NCI-H2227 treated with DMSO at 0.1 percent for 48 hours (cell line): ENCODE results near the gene KCNMB2.
"Not testable (repeated sequence)": the region's sequence is repeated elsewhere in the genome, so short reads cannot be mapped to it uniquely, and the experiment has no call there.

Experiments
- DNase-seq: peaks from one replicate; lab custom pipeline; 2025; lab: John Stamatoyannopoulos, UW

KCNMB2 gene

GRCh38 chr3:178822722-178823121, 286.5 kb downstream of the KCNMB2 start:
- no peak for DNase-seq

- DNase-seq, result no peak
These were observed 286.9 kb downstream of the KCNMB2 start for GRCh38 chr3:178823150-178823549.

GRCh38 chr3:178823591-178824246, 287.5 kb downstream of the KCNMB2 start:
- no peak for DNase-seq

GRCh38 chr3:178826435-178827123, 290.3 kb downstream of the KCNMB2 start:
- DNase-seq, result no peak

GRCh38 chr3:178827285-178827856, 291.1 kb downstream of the KCNMB2 start:
- no peak for DNase-seq

- DNase-seq, result no peak
These were observed 297.5 kb downstream of the KCNMB2 start for GRCh38 chr3:178833695-178834094.

GRCh38 chr3:178835033-178835432, 298.8 kb downstream of the KCNMB2 start:
- DNase-seq, result no peak

GRCh38 chr3:178837512-178837911, 301.3 kb downstream of the KCNMB2 start:
- no peak for DNase-seq

GRCh38 chr3:178840586-178840985, 304.4 kb downstream of the KCNMB2 start:
- DNase-seq, result no peak

- DNase-seq, result no peak
These were observed 304.8 kb downstream of the KCNMB2 start for GRCh38 chr3:178841011-178841410.

- peak; percentile 62 for DNase-seq
These were observed 308.7 kb downstream of the KCNMB2 start for GRCh38 chr3:178844916-178845315.

- DNase-seq, result peak; percentile 96
These were observed 309.3 kb downstream of the KCNMB2 start for GRCh38 chr3:178845420-178846118.

GRCh38 chr3:178847190-178847589, 311.0 kb downstream of the KCNMB2 start:
- no peak for DNase-seq

- peak; percentile 26 for DNase-seq
These were observed 313.1 kb downstream of the KCNMB2 start for GRCh38 chr3:178849199-178849910.

GRCh38 chr3:178850450-178851190, 314.4 kb downstream of the KCNMB2 start:
- DNase-seq, result no peak

- no peak for DNase-seq
These were observed 315.3 kb downstream of the KCNMB2 start for GRCh38 chr3:178851564-178851963.

GRCh38 chr3:178856804-178857203, 320.6 kb downstream of the KCNMB2 start:
- no peak for DNase-seq

- no peak for DNase-seq
These were observed 323.1 kb downstream of the KCNMB2 start for GRCh38 chr3:178859386-178859785.

- not testable (repeated sequence) for DNase-seq
These were observed 323.7 kb downstream of the KCNMB2 start for GRCh38 chr3:178859900-178860436.

- no peak for DNase-seq
These were observed 332.4 kb downstream of the KCNMB2 start for GRCh38 chr3:178868681-178869080.

GRCh38 chr3:178870085-178870484, 333.8 kb downstream of the KCNMB2 start:
- DNase-seq, result no peak
